HG02571 (cell line): ENCODE data around the gene MIPEP.
"Not testable (repeated sequence)": the region's sequence is repeated elsewhere in the genome, so short reads cannot be mapped to it uniquely, and the experiment has no call there.

Experiments
- ATAC-seq: cut with Tn5 transposase; IDR thresholded peaks from one replicate; pipeline ENCODE4 v1.9.1; 2021; ENCODE audit warnings: mild to moderate bottlenecking, moderate library complexity; ENCODE audit not compliant: unreplicated experiment

MIPEP gene

DNA sequence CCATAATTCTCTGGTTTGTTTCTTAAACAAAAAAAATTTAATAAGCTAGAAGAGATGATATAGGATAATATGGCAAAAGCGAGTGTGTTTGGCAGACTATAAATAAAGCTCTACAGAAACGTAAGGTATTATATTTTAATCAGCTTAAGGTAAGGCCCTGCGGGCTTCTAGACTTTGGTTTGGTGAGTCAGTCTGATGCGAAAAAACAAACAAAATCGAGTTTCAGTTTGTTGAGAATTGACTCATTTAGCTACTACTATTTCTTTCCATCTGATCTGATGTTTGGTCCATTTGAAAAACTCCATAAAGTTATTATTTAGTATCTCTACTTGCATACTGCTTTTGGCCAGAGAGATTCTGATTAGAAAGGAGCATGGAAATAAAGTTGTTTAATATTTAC lies 138.0 kb downstream of the MIPEP start:
- no peak for ATAC-seq

DNA sequence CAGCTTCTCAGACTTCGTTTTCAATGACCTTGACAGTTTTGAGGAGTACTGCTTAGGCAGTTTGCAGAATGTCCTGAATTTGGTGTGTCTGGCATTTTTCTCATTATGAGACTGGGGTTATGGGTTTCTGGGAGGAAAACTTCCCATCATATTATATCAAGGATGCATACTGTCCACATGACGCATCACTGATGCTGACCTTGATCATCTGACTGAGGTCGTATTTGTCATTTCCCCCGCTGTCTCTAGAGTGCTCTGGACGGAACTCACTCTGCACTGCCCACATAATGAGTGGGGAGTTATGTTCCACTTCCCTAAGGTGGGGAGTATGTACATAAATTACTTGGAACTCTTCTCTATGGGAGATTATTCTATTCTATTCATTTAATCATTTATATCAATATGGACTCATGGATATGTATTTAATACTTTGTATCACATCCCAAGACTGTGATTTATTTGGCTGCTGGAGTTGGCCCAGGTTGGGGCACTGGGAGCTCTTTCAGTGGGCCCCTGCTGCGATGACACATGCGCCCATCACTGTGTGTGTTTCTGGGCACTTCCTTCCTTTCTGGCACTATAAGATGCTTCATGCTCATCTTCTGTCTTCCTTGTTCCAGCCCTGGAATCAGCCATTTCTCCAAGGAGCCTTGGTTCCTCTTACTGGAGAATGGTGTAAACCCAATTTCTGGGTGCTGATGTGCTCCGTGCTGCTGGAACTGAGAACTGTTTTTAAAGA lies 138.6 kb downstream of the MIPEP start:
- ATAC-seq = no peak

DNA sequence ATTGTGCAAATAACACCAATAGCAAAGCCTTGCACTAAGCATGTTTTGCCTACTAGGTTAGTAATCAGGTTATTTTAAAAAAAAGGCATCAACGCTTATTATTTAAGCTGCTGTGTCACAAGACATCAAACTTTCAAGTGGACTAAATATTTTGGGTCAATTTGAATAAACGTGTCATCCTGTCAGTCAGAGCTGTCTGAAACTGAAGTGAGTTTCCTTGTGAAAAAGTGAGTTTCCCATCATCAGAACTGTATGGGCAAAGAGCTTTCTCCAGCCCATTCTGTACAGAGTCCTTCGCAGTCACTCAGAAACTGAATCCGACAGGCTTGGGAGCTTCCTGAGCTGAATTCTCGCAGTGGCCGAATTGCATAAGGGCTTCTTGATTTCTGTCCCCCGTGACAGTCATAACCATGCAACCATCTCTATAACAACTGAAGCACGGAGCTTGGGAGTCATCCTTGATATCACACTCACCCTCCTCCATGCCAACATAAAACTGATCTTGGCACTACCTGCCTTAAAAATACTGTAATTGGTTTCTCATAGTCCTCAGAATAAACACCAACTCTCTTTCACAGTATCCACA lies 139.8 kb downstream of the MIPEP start:
- ATAC-seq = no peak

DNA sequence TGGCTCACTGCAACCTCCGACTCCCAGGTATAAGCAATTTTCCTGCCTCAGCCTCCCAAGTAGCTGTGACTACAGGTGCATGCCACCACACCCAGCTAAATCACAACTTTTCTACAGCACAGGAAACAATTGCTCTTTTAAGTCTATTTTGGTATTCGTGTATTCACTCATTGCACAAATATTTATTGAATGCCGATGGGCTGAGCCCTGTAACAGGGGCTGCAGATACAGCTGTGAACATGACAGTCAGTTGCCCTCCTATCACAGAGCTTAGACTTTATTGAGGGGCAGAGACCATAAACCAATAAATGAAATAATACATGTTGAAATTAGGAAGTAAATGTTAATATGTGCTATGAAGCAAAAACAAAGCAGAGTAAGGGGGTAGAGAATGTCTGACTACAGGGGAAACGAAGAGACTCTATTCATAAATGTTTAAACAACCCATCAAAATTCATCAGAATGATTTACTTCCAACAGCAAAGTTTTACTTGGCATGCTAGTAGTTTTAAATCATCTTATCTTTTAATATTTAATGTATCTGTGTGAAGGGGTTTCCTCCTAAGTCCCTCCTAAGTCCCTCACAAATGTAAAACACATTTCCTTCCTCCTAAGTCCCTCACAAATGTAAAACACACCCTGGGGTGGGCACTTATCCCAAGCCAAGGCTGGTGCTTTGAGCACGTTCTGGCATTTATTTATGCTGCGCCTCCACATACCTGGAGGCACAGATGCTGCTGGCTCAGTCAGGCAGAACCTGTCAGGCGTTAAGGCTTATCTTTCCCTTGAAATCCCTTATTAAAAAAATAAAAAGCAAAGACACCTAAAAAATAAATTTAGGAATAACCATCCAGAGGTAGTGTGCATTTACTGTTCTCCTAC lies 140.8 kb downstream of the MIPEP start:
- ATAC-seq = no peak

DNA sequence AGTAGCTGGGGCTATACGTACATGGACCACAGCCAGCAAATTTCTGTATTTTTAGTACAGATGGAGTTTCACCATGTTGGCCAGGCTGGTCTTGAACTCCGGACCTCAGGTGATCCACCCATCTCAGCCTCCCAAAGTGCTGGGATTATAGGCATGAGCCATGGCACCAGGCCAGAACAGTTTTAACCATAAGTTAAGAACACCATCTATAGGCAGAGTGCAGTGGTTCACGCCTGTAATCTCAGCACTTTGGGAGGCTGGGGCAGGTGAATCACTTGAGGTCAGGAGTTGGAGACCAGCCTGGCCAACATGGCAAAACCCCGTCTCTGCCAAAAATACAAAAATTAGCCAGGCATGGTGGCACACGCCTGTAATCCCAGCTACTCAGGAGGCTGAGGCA lies 143.1 kb downstream of the MIPEP start:
- ATAC-seq = not testable (repeated sequence)

DNA sequence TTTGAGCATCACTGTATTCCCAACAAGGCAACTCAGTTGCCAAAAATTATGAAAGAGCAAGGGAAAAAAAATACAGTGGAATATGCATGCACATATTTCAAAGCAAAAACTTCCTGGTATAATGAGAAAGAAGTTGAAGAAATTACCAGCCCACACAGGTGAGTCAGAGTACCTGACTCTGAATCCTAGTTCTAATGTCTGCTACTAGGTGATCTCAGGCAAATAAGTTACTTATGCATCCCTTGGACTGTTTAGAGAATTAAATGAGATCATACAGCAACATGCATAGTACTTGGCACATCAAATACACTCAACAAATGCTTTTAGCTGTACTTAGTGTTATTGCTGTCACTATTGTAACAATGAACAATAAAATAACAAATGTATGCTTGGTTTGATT lies 144.9 kb downstream of the MIPEP start:
- ATAC-seq = no peak

DNA sequence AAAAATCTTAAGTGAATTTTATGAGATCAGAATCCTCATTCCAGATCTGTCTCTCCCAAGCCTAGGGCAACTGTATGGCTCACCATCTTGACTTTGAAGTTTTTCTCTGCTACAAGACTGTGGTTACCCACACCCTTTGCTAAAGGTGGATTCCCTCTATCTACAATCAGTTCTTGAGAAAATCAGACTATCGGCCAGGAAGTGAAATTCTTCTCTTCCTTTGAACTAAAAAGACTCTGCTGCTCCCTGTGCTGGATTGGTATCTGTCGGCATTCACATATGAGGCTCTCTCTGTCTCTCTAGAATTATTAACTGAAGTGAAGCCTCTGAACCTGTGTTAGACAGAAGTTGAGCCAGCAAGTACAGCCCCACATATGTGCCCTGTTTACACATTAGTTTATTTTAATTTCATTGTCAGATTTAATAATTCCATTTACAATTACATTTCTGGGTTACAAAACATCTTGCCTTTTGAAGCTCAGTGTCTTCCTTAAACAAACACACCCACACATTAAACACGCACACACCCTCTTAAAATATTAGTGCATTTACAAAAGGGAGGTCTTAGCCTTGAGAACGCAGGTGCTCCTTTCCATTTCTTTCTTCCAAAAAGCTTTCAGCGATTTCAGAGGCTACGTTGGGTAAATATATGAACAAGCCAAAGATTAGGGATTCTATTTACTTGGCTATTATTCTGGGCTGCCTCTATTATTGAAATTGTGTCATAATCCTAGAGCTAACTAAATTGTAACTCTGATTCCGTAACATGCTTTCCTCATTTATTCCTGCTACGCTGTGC lies 145.7 kb downstream of the MIPEP start:
- ATAC-seq = no peak

DNA sequence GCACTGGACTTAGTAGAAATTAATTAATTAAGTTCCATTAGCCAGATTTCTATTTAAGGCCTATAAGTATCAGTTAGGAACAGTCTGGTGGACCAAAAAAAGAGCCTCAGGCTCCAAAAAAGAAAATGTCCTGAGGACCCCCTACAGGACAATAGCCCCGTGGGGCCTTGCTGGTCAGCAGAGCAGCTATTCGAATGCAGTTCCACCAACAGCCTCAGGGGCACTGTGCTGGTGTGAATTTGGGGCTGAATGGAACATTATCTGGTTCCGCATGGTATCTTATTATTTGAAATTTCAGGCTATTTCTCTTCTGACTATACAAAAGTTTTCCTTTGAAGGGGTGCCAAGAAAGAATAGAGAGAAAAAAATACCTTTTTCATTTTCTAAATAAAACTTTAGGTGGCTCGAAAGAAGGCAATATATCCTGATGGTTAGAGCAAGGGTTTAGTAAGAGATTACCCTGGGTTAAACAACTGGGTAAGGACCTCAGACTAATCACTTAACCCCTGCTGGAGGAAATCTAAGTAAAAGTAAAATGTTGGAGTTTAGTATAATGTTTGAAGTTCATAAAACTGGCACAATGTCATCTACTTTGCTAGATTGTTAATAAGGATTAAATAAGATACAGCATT lies 147.2 kb downstream of the MIPEP start:
- ATAC-seq = no peak

DNA sequence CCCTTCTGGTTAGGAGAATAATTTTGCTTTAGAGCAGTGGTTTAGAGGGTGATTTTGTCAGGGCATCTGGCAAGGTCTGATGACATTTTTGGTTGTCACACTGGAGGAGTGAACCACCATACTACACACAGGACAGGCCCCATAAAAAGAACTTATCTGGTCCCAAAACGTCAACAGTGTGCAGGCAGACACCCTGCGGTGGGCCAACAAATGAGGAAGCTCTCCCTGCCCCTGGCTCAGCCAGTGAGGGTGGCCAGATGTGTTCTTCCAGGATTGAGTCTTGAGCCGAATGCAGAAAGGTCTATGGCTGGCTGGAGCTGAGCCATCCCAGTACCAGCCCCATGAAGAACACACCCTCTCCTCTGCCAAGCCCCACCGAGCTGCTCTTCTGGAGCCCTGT lies 149.2 kb downstream of the MIPEP start:
- ATAC-seq = no peak

DNA sequence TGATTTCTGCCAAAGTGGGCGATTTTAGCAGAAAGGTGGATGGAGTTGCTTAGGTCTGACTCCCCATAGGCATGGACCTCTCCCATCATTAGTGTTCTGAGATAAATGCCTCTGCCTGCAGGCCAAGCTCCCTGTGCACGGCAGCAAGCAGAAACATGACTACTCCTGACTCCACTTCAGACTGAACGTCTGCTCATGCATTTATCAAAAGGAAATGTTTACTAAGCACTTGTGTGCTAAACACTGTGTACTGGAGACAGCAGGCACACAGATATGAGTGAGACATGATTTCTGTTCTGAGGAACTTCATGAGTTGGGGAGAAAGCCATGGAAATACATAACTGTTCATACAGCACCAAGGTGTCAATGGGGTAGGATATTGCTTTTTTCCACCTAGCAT lies 149.6 kb downstream of the MIPEP start:
- no peak for ATAC-seq

DNA sequence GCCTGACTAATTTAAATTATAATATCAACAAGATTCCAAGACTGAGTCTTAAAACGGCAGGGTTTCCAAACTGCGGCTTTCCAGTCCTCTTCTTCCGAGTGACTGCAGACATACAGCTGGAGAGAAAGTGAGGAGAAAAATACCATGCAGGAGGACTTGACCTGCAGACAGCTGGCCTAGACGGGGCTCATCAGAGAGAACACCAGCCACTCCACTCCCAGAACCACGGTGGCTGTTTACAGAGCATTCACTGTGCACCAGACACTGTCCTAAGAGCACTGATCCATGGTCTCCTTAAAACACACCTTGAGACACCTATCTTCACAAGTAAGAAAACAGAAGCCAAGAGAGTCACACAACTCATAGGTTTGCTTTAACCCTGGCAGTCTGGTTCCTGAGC lies 152.7 kb downstream of the MIPEP start:
- ATAC-seq = no peak

DNA sequence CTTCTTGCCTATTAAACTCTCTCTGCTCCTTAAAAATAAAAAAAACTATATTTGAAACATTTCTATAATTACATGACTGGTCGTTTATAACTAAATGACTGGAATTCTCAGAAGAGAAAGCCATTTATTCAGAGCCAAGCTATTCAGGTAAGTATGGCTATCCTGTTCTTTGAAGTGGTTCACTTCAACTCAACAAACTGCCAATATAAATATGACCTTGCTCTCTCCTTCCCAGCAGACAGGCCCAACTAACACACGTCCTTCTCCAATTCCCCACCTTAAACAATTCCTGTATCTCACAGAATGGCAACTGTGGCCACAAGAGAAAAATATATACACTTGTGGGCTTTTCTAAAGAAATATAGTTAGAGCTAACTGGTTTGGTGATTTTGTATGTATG lies 153.9 kb downstream of the MIPEP start:
- no peak for ATAC-seq

DNA sequence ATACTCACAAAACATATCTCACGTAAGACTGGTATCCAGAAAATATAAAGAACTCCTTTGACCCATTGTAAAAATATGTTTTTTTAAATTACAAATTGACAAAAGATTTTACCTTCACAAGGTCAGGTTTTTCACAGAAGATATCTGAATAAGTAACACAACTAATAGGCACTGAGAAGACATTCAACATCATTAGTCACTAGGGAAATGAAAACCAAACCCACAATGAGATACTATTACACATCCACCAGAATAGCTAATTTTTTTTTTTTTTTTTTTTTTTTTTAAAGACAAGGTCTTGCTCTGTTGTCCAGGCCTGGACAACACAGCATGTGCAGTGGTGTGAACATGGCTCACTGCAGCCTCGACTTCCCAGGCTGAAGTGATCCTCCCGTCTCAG lies 157.5 kb downstream of the MIPEP start:
- ATAC-seq = no peak

DNA sequence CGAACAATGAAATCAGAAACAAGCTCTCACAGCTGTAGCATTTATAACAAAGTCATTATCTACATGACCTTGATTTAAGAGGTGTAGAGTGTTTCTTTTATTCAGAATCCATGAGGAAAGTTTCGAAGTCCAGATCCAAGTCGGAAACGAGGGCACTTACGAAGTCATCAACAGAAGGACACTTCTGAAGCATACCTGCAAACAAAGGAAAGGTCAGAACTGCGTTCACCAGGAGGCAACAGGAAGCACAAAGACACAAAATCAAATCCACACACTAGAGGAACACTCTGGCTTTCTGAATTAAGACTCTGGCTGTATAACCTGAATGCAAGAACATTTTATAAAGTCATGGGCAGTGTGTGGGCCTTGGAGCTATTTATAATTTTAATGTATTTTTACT lies 158.9 kb downstream of the MIPEP start:
- ATAC-seq = no peak

DNA sequence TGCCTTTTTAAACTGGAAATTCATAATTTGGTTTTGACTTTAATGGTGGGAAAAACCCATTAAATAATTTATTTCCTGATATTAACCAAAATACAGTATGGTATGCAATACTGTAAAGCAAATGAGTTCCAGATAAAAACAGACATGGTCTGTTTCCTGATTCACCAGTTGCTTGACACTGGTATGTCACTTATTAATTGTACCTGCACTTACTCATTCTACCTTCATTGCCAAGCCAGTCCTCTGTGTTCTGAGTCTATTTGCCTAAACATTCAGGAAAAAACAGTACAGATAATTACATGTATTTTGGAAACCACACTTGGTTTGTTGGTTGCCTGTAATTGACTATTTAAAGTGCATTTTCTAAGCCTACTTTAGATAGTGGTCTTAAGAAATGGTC lies 159.7 kb downstream of the MIPEP start:
- ATAC-seq = no peak

DNA sequence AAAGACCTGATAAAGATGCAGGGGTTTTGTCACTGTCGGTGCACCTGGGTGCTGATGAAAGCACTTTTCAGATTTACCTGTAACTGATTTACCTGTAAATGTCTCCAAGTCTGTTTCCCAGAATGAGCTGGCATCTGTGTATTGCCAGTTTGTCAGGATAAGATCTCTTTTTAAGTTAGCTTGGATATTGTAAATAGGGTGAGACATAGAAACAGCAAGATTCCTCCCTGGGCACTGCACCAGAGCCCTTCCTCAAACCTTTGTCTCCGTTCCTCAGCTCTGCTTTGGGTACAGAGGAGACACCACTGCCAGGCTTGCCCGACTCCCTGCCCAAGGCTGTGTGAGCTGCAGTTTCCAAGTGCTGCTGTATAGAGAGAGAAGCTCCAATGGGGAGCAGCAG lies 160.4 kb downstream of the MIPEP start:
- ATAC-seq = no peak

DNA sequence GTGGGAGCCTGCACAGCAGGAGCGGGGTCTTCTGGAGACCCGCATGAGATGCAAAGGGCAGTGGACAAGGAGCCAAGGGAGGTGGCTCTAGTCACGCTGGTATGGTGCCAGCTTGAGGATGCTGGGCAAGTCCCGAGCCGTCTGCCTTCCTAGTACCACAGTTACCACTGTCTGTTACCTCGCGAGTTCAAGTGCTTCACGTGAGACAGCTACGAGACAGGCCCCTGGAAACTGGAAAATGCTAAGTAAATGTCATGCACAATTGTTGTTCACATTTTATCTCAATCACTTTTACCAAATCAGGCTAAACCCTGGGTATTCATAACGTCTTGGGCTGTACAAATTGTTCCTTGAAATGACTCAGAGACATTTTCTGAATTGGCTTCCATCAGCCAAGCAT lies 163.3 kb downstream of the MIPEP start:
- no peak for ATAC-seq

DNA sequence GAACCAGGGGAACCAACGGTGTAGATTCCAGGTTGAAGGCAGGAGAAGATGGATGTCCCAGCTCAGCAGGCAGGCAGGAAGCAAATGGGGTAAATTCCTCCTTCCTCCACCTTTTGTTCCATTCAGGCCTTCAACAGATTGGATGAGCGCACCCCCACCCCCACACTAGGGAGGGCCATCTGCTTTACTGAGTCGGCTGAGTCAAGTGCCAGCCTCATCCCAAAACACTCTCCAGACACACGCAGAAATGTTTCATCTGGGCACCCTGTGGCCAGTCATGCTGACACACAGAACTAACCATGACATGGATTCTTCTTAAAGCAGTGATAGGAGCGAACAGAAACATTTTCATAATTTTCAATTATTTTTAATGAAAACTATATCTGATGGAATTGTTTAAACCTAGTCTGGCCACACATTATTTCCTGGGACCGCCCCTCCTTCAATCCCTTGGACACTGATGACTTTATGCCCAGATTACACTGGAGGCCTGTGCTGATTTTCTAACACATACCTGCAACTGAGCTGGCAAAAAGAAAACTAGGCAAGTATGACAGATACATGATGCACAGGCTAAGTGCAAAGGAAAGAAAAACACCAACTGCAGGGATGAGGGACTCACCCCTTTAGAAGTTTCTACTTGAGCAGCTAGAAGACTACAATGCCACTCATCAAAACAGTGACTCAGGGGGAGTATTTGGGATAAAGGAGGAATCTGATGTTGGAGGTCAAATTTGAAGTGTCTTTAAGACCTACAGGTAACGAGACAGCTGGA lies 164.8 kb downstream of the MIPEP start:
- ATAC-seq = no peak

DNA sequence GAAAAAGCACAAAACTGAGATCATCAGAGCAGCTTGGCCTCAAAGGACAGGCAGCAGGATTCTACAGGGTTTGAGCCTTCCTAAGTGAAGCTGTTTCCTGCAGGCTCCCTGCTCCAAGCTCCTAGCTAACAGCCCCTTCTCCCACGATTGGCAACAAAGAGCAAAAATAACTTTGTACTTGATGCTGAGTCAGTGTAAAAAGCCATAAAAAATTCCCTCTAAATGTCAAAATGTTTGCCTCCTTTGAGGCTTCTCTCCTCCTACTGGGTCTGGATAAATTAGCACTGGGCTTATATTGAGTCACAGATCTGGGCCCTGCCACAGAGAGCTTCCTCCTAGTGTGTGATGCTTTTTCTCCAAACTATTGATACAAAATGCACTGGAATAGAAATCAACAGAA lies 165.7 kb downstream of the MIPEP start:
- no peak for ATAC-seq
